Ovary (tissue), 9 donors: Measurements from ENCODE around the gene C2CD3. TPM values are rescaled to one million over a fixed set of nuclear protein-coding genes. Genes with fewer than 3 reads are reported as not detected.

Experiments used
- DNase-seq, 5 donors: peaks; one replicate each; pipeline ENCODE4 v3.0.0-alpha.2; 2019 to 2020
- H3K27ac ChIP-seq, 2 donors: fragments of 200-600 bp; one replicate each; pipeline versions ENCODE4 v1.5.1 to v1.8.0; 2019 to 2022
- H3K27me3 ChIP-seq: fragments of 200-600 bp; one replicate; pipeline ENCODE4 v1.8.0; 2022
- H3K36me3 ChIP-seq: fragments of 200-600 bp; sonication (generic); one replicate; pipeline ENCODE4 v1.5.1; 2019
- H3K4me1 ChIP-seq: one replicate; pipeline ENCODE4 v1.8.1; 2013; ENCODE audit warnings: mild to moderate bottlenecking, moderate library complexity; ENCODE audit not compliant: insufficient read depth
- H3K4me3 ChIP-seq: fragments of 200-600 bp; sonication (generic); one replicate; pipeline ENCODE4 v1.5.1; 2017
- H3K9me3 ChIP-seq, 2 donors: fragments of 200-600 bp in 1 of 2; sonication (generic) in 1 of 2; one replicate each; pipeline versions ENCODE4 v1.5.1 to v1.8.1; 2013 to 2019; ENCODE audit warnings: mild to moderate bottlenecking in 1 of 2, moderate library complexity in 1 of 2
- CTCF ChIP-seq, 3 donors: fragments of 450-650 bp in 2 of 3; fragments of 200-600 bp in 1 of 3; IDR thresholded peaks; one replicate each; pipeline versions ENCODE4 v1.5.1 to v1.8.0; 2016 to 2022; ENCODE audit warnings: antibody characterized with exemption in 3 of 3, mild to moderate bottlenecking in 1 of 3
- EP300 ChIP-seq: sonication (generic); formaldehyde crosslinking; IDR thresholded peaks from one replicate; pipeline ENCODE4 v1.6.1; 2017; ENCODE audit warnings: antibody characterized with exemption
- POLR2A ChIP-seq: fragments of 450-650 bp; IDR thresholded peaks from one replicate; pipeline ENCODE4 v1.6.1; 2017; ENCODE audit warnings: antibody characterized with exemption, mild to moderate bottlenecking, moderate library complexity
- WGBS, 3 donors: extraction: QIAGEN DNeasy Blood & Tissue Kit in 1 of 3; methylation state at CpG; one replicate each; pipeline versions ENCODE4 v1.1.5 to v1.1.7; 2013 to 2017; 5-methylcytosine and 5-hydroxymethylcytosine counted together
- intact Hi-C, 4 donors: fragments of 100-400 bp; cut with DNase I; formaldehyde crosslinking; loops; one replicate each; pipeline versions ENCODE4 v1.11.0 to v1.15.1; 2022 to 2023
- polyA plus RNA-seq, 2 donors: library from polyadenylated mRNA; stranded (reverse); fragments of 200-250 nt in 1 of 2; fragments of 350-450 nt in 1 of 2; fragmentation: Illumina TruSeq in 1 of 2; extraction: RNeasy Lipid Tissue Mini Kit (QIAGEN cat#74804) in 1 of 2; gene quantifications; one replicate each; pipeline ENCODE4 v1.2.3, GENCODE V29; 2013 to 2014
- total RNA-seq, 7 donors: library from RNA; depleted of rRNA in 2 of 7; stranded (reverse); fragments of >200 nt in 2 of 7; fragmentation: NEBNext Ultra II Directional in 3 of 7; extraction: Animal tissue kit (Norgen Biotek cat#: 25700) in 3 of 7; gene quantifications; one replicate each; pipeline versions ENCODE4 v1.1.0 to v1.2.4, GENCODE V29; 2016 to 2023
- donor health status: DM: no; HTN: no; CAD: no; lungs with moderate emphysema.
- donor health status: DM: no; HTN: no; CAD: no.
- donor health status: Bipolar disorder and iron deficiency.
- donor health status: DM: yes; HTN: yes; CAD: no.
- donor health status: DM: no; HTN: no; CAD: no.
- donor health status: DM: yes; HTN: yes; CAD: no.

The C2CD3 gene
- total and polyA plus RNA-seq, 9 donors, result 9.3 to 33.5 (median 17.5) TPM

DNA sequence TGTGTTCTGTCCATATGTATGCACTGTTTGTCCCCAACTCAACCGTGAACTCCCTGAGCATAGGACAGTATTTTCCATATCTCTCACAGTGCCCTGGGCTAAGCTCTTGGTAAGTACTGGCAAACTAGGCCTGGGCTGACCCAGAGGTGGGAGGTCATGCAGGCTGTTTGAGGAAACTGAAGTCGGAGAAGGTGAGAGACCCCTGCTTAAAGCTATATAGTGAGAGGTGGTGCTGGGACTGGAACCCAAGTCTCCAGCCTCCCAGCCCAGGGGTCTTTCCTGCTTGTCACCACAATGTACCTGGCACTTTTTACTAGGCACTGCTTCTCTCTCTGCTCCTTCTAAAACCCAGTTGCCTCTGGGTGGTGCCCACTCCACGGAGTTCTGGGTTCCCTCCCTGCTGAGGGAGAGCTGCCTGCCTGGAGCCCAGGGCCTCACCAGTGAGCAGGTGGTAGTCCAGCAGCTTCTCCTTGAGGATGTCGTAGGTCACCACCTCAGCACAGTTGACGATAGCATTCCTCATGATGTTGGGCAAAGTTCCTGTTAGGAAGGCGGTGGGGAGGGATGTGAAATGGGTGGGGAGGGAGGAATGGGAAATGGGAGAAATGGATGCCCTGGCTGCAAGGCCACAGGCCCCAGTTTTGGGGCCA is 166.6 kb downstream of the C2CD3 start:
- no peaks in the 10 kb centered on the region for H3K36me3 ChIP-seq
- intact Hi-C loops, result no loop called here

GRCh38 chr11:74002832-74003231 is 168.0 kb downstream of the C2CD3 start:
- Histone ChIP-seq H3K9me3 (no peaks in the 10 kb centered on the region), H3K36me3 (no peaks in the 10 kb centered on the region), H3K27ac (no peak overlapping the region), H3K4me1 (no peaks in the 10 kb centered on the region), H3K27me3 (no peaks in the 10 kb centered on the region), H3K4me3 (no peak overlapping the region)
- DNase-seq, result no peak
- TF ChIP-seq CTCF (IDR thresholded peaks at IDR 0.05) (no peak), EP300 (no peak), POLR2A (no peak)
- 93 to 96% (median 95%) methylated on average over 4 of the region's 4 CpGs for WGBS, 3 donors
- intact Hi-C loops, result no loop called here

More for the DNA sequence above, 166.6 kb downstream of the C2CD3 start:
- 83 to 90% (median 87%) methylated on average over 6 of the region's 6 CpGs for WGBS, 3 donors
- no peaks in the 10 kb centered on the region for H3K9me3 ChIP-seq
- DNase-seq, result no peak
- no peaks in the 10 kb centered on the region for H3K4me1 ChIP-seq
- TF ChIP-seq CTCF (IDR thresholded peaks at IDR 0.05), result no peak
- TF ChIP-seq EP300, result no peak
- TF ChIP-seq POLR2A, result no peak
- H3K27ac ChIP-seq, result no peak overlapping the region
- H3K27me3 ChIP-seq, result no peaks in the 10 kb centered on the region
- H3K4me3 ChIP-seq, result no peak overlapping the region

DNA sequence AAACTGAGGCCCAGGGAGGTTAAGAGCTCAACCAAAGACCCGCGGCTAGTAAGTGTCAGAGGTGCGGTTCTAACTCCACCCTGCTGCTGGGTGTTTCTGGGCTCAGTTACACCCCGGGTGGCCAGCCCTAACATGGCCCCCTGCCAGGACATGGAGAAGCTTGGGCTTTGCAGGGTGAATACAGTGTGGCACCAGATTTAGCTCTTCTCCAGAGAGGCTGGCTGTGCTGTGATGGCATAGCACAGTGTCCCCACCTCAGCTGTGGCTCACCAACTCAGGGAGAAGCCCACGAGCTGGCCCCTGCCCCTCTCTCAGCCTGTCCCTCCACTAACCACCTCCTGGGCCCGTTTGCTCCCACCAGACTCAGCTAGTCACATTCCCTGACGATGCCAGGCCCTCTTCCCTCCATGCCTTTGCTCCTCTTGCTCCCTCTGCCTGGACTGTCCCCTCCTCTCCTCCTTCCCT is 168.9 kb downstream of the C2CD3 start:
- Histone ChIP-seq H3K4me1 (no peaks in the 10 kb centered on the region), H3K4me3 (no peak overlapping the region), H3K36me3 (no peaks in the 10 kb centered on the region), H3K27ac (no peak overlapping the region), H3K9me3 (no peaks in the 10 kb centered on the region), H3K27me3 (no peaks in the 10 kb centered on the region)
- WGBS, 3 donors, result 85 to 92% (median 87%) methylated on average over 7 of the region's 7 CpGs
- DNase-seq, result no peak
- intact Hi-C loops, result no loop called here
- TF ChIP-seq POLR2A (no peak), EP300 (no peak), CTCF (IDR thresholded peaks at IDR 0.05) (no peak)

GRCh38 chr11:74000307-74001133 is 170.3 kb downstream of the C2CD3 start:
- Histone ChIP-seq H3K36me3 (no peaks in the 10 kb centered on the region), H3K4me1 (no peaks in the 10 kb centered on the region), H3K4me3 (no peak overlapping the region), H3K27ac (no peak overlapping the region), H3K9me3 (no peaks in the 10 kb centered on the region), H3K27me3 (no peaks in the 10 kb centered on the region)
- TF ChIP-seq EP300, result no peak
- no peak for TF ChIP-seq CTCF (IDR thresholded peaks at IDR 0.05)
- TF ChIP-seq POLR2A, result no peak
- WGBS, 3 donors, result 87 to 89% (median 87%) methylated on average over 14 of the region's 14 CpGs
- intact Hi-C loops, result no loop called here
- no peak for DNase-seq
